B cell (primary cell): ENCODE measurements around the gene IL11RA. TPM values are rescaled to one million over a fixed set of nuclear protein-coding genes. Genes with fewer than 3 reads are reported as not detected.
A peak's percentile ranks its signal among the peaks of the same experiment; 100 is the strongest.

Experiments used
- ATAC-seq: fragments of 200-7000 bp; cut with Tn5 transposase; one replicate; pipeline ENCODE4 v1.10.0; 2021; ENCODE audit warnings: low read depth, mild to moderate bottlenecking, moderate number of reproducible peaks, moderate library complexity
- CTCF ChIA-PET: fragments of 350-600 bp; sonication (Branson Sonifier 250); formaldehyde crosslinking; loops from one replicate; lab custom pipeline; 2021; ENCODE audit warnings: antibody characterized with exemption, inconsistent platforms; lab: Charles Lee
- POLR2A ChIA-PET: fragments of 350-600 bp; sonication (Branson Sonifier 250); formaldehyde crosslinking; loops from one replicate; lab custom pipeline; 2021; ENCODE audit warnings: antibody characterized with exemption; lab: Charles Lee
- DNase-seq: peaks from one replicate; pipeline ENCODE4 v3.0.0; 2013
- H2AFZ ChIP-seq: 2 replicates; pipeline ENCODE4 v1.6.1; 2012; ENCODE audit warnings: mild to moderate bottlenecking, low read depth, low read length; ENCODE audit not compliant: insufficient read depth, poor library complexity, severe bottlenecking
- H3K27ac ChIP-seq, 2 donors: 1 replicate in 1 of 2; 2 replicates in 1 of 2; pipeline ENCODE4 v1.5.1; 2012 to 2013; ENCODE audit warnings: low read length in 2 of 2, mild to moderate bottlenecking in 2 of 2, moderate library complexity in 1 of 2
- H3K27me3 ChIP-seq, 4 experiments: fragments of 200-600 bp in 1 of 4; sonication (generic) in 1 of 4; replicated peaks in 1 of 4; 1 replicate in 2 of 4; 2 replicates in 2 of 4; pipeline versions ENCODE4 v1.6.1 to v1.7.0; 2013 to 2016; ENCODE audit warnings: low read length in 3 of 4, mild to moderate bottlenecking in 2 of 4, mixed read lengths in 1 of 4, moderate library complexity in 1 of 4; ENCODE audit not compliant: insufficient read depth in 4 of 4, control insufficient read depth in 3 of 4; ENCODE audit errors: control extremely low read depth in 1 of 4
- H3K36me3 ChIP-seq, 2 experiments: replicated peaks in 1 of 2; 1 replicate in 1 of 2; 2 replicates in 1 of 2; pipeline versions ENCODE4 v1.6.1 to v1.7.1; 2013; ENCODE audit warnings: low read length in 1 of 2; ENCODE audit not compliant: insufficient read depth in 2 of 2, control insufficient read depth in 1 of 2; ENCODE audit errors: control extremely low read depth in 1 of 2, extremely low read depth in 1 of 2
- H3K4me1 ChIP-seq, 2 donors: fragments of 200-600 bp in 1 of 2; sonication (generic) in 1 of 2; 1 replicate in 1 of 2; 2 replicates in 1 of 2; pipeline versions ENCODE4 v1.5.1 to v1.6.1; 2013 to 2017; ENCODE audit warnings: low read length in 2 of 2; ENCODE audit not compliant: control insufficient read depth in 2 of 2, insufficient read depth in 2 of 2
- H3K4me2 ChIP-seq: replicated peaks from 2 replicates; pipeline ENCODE3; 2012; ENCODE audit warnings: mild to moderate bottlenecking, low read depth, low read length; ENCODE audit not compliant: poor library complexity, severe bottlenecking
- H3K4me3 ChIP-seq, 5 experiments: fragments of 200-600 bp in 1 of 5; sonication (generic) in 1 of 5; 1 replicate in 3 of 5; 2 replicates in 2 of 5; pipeline versions ENCODE4 v1.5.1 to v1.7.0; 2011 to 2016; ENCODE audit warnings: low read length in 4 of 5, mild to moderate bottlenecking in 4 of 5, low read depth in 2 of 5, control low read depth in 1 of 5, moderate library complexity in 1 of 5; ENCODE audit not compliant: insufficient read depth in 1 of 5; ENCODE audit errors: control extremely low read depth in 1 of 5, extremely low read depth in 1 of 5
- H3K79me2 ChIP-seq: fragments of 200-600 bp; sonication (generic); one replicate; pipeline ENCODE4 v1.6.0; 2016; ENCODE audit warnings: low read length; ENCODE audit not compliant: control insufficient read depth, insufficient read depth
- H3K9ac ChIP-seq: fragments of 200-600 bp; sonication (generic); 2 replicates; pipeline ENCODE4 v1.6.1; 2017; ENCODE audit warnings: mild to moderate bottlenecking, low read length, moderate library complexity
- H3K9me3 ChIP-seq, 3 donors: one replicate each; pipeline versions ENCODE4 v1.6.1 to v1.7.1; 2013; ENCODE audit warnings: low read length in 2 of 3; ENCODE audit not compliant: control insufficient read depth in 2 of 3, insufficient read depth in 1 of 3; ENCODE audit errors: control extremely low read depth in 1 of 3
- H4K20me1 ChIP-seq: 2 replicates; pipeline ENCODE4 v1.6.0; 2012; ENCODE audit warnings: mild to moderate bottlenecking, low read length; ENCODE audit not compliant: insufficient read depth, control insufficient read depth, poor library complexity, severe bottlenecking
- H3K27ac Mint-ChIP-seq: one replicate; pipeline ENCODE4 v1.8.0; 2021; ENCODE audit warnings: mixed read lengths
- H3K27me3 Mint-ChIP-seq: one replicate; pipeline ENCODE4 v1.8.0; 2021; ENCODE audit warnings: mixed read lengths
- H3K4me1 Mint-ChIP-seq: one replicate; pipeline ENCODE4 v1.8.0; 2021; ENCODE audit warnings: mixed read lengths
- H3K4me3 Mint-ChIP-seq: one replicate; pipeline ENCODE4 v1.8.0; 2021; ENCODE audit warnings: mixed read lengths
- H3K9me3 Mint-ChIP-seq: one replicate; pipeline ENCODE4 v1.8.0; 2022; ENCODE audit warnings: mixed read lengths; ENCODE audit not compliant: insufficient read depth
- EZH2 ChIP-seq: IDR thresholded peaks from 2 replicates; pipeline ENCODE4 v1.6.1; 2012; ENCODE audit warnings: borderline replicate concordance, low read depth, mild to moderate bottlenecking, moderate library complexity, low read length; ENCODE audit not compliant: insufficient read depth, poor library complexity, severe bottlenecking
- WGBS: methylation state at CpG from one replicate; pipeline ENCODE4 v1.1.5; 2013; ENCODE audit warnings: missing lambda C conversion rate; ENCODE audit not compliant: insufficient coverage; 5-methylcytosine and 5-hydroxymethylcytosine counted together
- intact Hi-C: fragments of 100-400 bp; cut with micrococcal nuclease; formaldehyde crosslinking; loops from one replicate; pipeline ENCODE4 v1.10.0; 2022
- polyA plus RNA-seq: library from polyadenylated mRNA; depleted of rRNA; stranded (reverse); fragments of >200 nt; gene quantifications from 2 replicates; pipeline ENCODE4 v1.2.3, GENCODE V29; 2012
- total RNA-seq, 2 donors: library from RNA; stranded (reverse); fragments of 120-200 nt in 1 of 2; gene quantifications; 1 replicate in 1 of 2; 2 replicates in 1 of 2; pipeline versions ENCODE4 v1.2.3 to v1.2.4, GENCODE V29; 2013 to 2022
- TF ChIP-seq, protein P1 (sequence below): fragments of 200-600 bp; IDR thresholded peaks from one replicate; pipeline ENCODE4 v1.8.0; 2022; ENCODE audit warnings: antibody characterized with exemption, mild to moderate bottlenecking

The IL11RA gene
- total and polyA plus RNA-seq, 2 donors (not counting 1 experiment from before 2014, with no cell fraction given): 47.3 to 58.0 TPM

DNA sequence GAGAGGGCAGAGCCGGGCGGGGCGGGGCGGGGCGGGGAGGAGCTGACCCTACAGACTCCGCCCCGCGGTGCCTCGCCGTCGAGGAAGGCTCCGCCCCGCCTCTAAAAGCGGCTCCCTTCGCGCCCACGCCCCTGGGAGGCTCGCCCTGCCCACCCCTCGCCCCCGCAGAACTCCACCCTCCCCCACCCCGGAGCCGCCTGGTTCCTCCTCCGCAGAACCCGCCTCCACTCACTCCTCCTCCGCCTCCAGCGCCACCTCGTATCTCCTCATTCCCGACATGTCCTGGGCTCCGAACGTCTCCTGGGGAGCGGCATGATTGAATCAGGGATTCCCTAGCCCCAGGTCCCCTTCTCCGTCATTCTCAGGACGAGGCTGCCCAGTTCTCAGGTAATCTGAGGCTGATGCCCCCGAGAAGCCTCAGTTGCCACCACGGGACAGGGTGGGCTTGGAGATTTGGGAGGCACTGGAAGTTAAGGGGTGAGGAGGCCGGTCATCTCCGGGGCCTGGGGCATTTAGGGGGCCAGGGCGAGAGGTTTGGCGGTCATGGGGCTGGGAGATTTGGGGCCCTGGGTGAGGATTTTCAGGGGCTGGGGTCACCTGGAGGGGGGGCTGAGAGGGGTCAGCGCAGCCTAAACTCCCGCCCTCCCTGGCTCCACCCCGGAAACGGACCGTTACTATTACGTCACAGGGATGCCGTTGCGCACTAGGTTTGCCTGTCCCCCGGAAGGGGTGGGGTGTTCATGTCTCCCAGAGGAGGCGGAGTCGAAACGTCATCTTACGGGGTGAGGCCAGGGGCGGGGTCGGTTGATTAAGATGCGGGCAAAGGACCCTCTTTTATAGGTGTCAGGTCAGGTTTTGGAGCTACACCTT is 13.6 kb downstream of the IL11RA start:
- no peaks in the 10 kb centered on the region for H3K36me3 ChIP-seq
- H3K4me3 ChIP-seq: peak overlapping the region; percentile 65 to 87 (median 83)
- peak overlapping the region; percentile 86 to 93 for H3K27ac ChIP-seq
- H2AFZ ChIP-seq: peak overlapping the region; percentile 91
- peaks cover 0 to 15% (median 8%) of the 10 kb centered on the region in 3 donors for H3K9me3 ChIP-seq
- peak overlapping the region; percentile 94 for H3K27ac Mint-ChIP-seq
- peak overlapping the region; percentile 94 for H3K4me3 Mint-ChIP-seq
- H3K9ac ChIP-seq: peak overlapping the region; percentile 97
- H3K27me3 ChIP-seq: no peaks in the 10 kb centered on the region
- POLR2A ChIA-PET: interaction anchor here (1.0 to 1.8 kb wide), 4 partner anchors 11 to 28 kb away, joined by 3 to 13 read pairs (median 8); partner anchors contain the start of genes GALT and SIGMAR1
- DNase-seq (peak; percentile 93), ATAC-seq (peak; percentile 90)
- H3K4me2 ChIP-seq: peak overlapping the region; percentile 99
- peaks cover 8% of the 10 kb centered on the region for H3K9me3 Mint-ChIP-seq
- intact Hi-C loops: loop anchor here (1.0 to 5.0 kb wide), 6 partner anchors 19 to 1147 kb away; partner anchors contain the start of genes DNAJB5, GALT, MYORG and RPP25L
- 9% methylated on average over 45 of the region's 55 CpGs for WGBS
- CTCF ChIA-PET: interaction anchor here (0.6 to 4.9 kb wide), 8 partner anchors 11 to 414 kb away, joined by 3 to 34 read pairs (median 4); partner anchors contain the start of genes FANCG, GALT, RPP25L and SIGMAR1
- H3K4me1 ChIP-seq: peaks cover 10 to 18% of the 10 kb centered on the region in 2 donors
- H3K4me1 Mint-ChIP-seq: peaks cover 20% of the 10 kb centered on the region
- H3K79me2 ChIP-seq: no peaks in the 10 kb centered on the region
- TF ChIP-seq, protein P1, sequence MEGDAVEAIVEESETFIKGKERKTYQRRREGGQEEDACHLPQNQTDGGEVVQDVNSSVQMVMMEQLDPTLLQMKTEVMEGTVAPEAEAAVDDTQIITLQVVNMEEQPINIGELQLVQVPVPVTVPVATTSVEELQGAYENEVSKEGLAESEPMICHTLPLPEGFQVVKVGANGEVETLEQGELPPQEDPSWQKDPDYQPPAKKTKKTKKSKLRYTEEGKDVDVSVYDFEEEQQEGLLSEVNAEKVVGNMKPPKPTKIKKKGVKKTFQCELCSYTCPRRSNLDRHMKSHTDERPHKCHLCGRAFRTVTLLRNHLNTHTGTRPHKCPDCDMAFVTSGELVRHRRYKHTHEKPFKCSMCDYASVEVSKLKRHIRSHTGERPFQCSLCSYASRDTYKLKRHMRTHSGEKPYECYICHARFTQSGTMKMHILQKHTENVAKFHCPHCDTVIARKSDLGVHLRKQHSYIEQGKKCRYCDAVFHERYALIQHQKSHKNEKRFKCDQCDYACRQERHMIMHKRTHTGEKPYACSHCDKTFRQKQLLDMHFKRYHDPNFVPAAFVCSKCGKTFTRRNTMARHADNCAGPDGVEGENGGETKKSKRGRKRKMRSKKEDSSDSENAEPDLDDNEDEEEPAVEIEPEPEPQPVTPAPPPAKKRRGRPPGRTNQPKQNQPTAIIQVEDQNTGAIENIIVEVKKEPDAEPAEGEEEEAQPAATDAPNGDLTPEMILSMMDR: no peak
- no peak for TF ChIP-seq EZH2
- no peaks in the 10 kb centered on the region for H4K20me1 ChIP-seq
- H3K27me3 Mint-ChIP-seq: no peaks in the 10 kb centered on the region
